ENCODE data around the gene DR1.

GRCh38 chr1:93340090-93340489, 5.6 kb upstream of the DR1 start:
- no peak for TF ChIP-seq CTCF (IDR thresholded peaks at IDR 0.05)
- TF ChIP-seq EP300 (IDR thresholded peaks at IDR 0.05; ENCODE audit: low read depth) = no peak

Data from transverse colon (tissue), 3 donors.